22Rv1 (cell line): ENCODE results near the gene GFOD1.

ENCODE experiments used
- CTCF ChIP-seq: fragments of 450-650 bp; IDR thresholded peaks from 2 replicates; pipeline ENCODE4 v1.5.1; 2017; ENCODE audit warnings: mild to moderate bottlenecking
- ZFX ChIP-seq: fragments of 450-650 bp; IDR thresholded peaks from 2 replicates; pipeline ENCODE4 v1.6.1; 2017; ENCODE audit warnings: antibody characterized with exemption, borderline replicate concordance

- TF ChIP-seq CTCF (no peak), ZFX (no peak)
Observed at GRCh38 chr6:13428583-13429405, 58.6 kb downstream of the GFOD1 start.
